Suprapubic skin (tissue), 4 donors: Measurements from ENCODE around the gene CMC1. TPM values are rescaled to one million over a fixed set of nuclear protein-coding genes. Genes with fewer than 3 reads are reported as not detected.

Source experiments
- DNase-seq, 2 donors: peaks; one replicate each; pipeline ENCODE4 v3.0.0-alpha.2; 2019; ENCODE audit warnings: low spot score in 2 of 2
- H3K27ac ChIP-seq: fragments of 200-600 bp; sonication (generic); one replicate; pipeline ENCODE4 v1.5.1; 2019
- H3K27me3 ChIP-seq: fragments of 200-600 bp; sonication (generic); one replicate; pipeline ENCODE4 v1.5.1; 2019
- H3K36me3 ChIP-seq: fragments of 200-600 bp; sonication (generic); one replicate; pipeline ENCODE4 v1.5.1; 2019
- H3K4me1 ChIP-seq: fragments of 200-600 bp; sonication (generic); one replicate; pipeline ENCODE4 v1.5.1; 2019
- H3K4me3 ChIP-seq: fragments of 200-600 bp; sonication (generic); one replicate; pipeline ENCODE4 v1.5.1; 2019; ENCODE audit warnings: mild to moderate bottlenecking
- H3K9me3 ChIP-seq: fragments of 200-600 bp; sonication (generic); one replicate; pipeline ENCODE4 v1.5.1; 2019
- EP300 ChIP-seq: sonication (generic); formaldehyde crosslinking; IDR thresholded peaks from one replicate; pipeline ENCODE4 v1.6.1; 2017; ENCODE audit warnings: antibody characterized with exemption
- POLR2A ChIP-seq, 2 donors: fragments of 450-650 bp; IDR thresholded peaks; one replicate each; pipeline ENCODE4 v1.6.1; 2017; ENCODE audit warnings: antibody characterized with exemption in 2 of 2, mild to moderate bottlenecking in 2 of 2, moderate library complexity in 2 of 2
- POLR2AphosphoS5 ChIP-seq, 3 donors: sonication (generic); formaldehyde crosslinking; IDR thresholded peaks; one replicate each; pipeline ENCODE4 v1.6.1; 2017; ENCODE audit warnings: antibody characterized with exemption in 3 of 3
- WGBS: methylation state at CpG from one replicate; pipeline ENCODE4 v1.1.5; 2018; 5-methylcytosine and 5-hydroxymethylcytosine counted together
- total RNA-seq, 4 donors: library from RNA; depleted of rRNA; stranded (reverse); fragments of >200 nt; gene quantifications; one replicate each; pipeline ENCODE4 v1.1.0, GENCODE V29; 2016
- TF ChIP-seq, protein P1 (sequence below), 2 donors: fragments of 200-600 bp in 1 of 2; fragments of 450-650 bp in 1 of 2; sonication (generic) in 1 of 2; IDR thresholded peaks; one replicate each; pipeline ENCODE4 v1.5.1; 2016 to 2019; ENCODE audit warnings: antibody characterized with exemption in 2 of 2, mild to moderate bottlenecking in 1 of 2, moderate library complexity in 1 of 2

Gene CMC1
- total RNA-seq, 4 donors from 2014 or later = 8.0 to 15.5 (median 10.3) TPM

GRCh38 chr3:28278918-28279317 is 37.5 kb downstream of the CMC1 start:
- H3K27me3 ChIP-seq = no peaks in the 10 kb centered on the region
- H3K4me3 ChIP-seq = no peak overlapping the region
- TF ChIP-seq EP300 (no peak), POLR2AphosphoS5 (IDR thresholded peaks at IDR 0.05) (no peak), POLR2A (IDR thresholded peaks at IDR 0.05) (no peak)
- TF ChIP-seq, protein P1, sequence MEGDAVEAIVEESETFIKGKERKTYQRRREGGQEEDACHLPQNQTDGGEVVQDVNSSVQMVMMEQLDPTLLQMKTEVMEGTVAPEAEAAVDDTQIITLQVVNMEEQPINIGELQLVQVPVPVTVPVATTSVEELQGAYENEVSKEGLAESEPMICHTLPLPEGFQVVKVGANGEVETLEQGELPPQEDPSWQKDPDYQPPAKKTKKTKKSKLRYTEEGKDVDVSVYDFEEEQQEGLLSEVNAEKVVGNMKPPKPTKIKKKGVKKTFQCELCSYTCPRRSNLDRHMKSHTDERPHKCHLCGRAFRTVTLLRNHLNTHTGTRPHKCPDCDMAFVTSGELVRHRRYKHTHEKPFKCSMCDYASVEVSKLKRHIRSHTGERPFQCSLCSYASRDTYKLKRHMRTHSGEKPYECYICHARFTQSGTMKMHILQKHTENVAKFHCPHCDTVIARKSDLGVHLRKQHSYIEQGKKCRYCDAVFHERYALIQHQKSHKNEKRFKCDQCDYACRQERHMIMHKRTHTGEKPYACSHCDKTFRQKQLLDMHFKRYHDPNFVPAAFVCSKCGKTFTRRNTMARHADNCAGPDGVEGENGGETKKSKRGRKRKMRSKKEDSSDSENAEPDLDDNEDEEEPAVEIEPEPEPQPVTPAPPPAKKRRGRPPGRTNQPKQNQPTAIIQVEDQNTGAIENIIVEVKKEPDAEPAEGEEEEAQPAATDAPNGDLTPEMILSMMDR (IDR thresholded peaks at IDR 0.05) = no peak
- H3K36me3 ChIP-seq = peaks cover 8% of the 10 kb centered on the region
- no peaks in the 10 kb centered on the region for H3K9me3 ChIP-seq
- no peak for DNase-seq
- WGBS = 87% methylated on average over 2 of the region's 2 CpGs
- H3K4me1 ChIP-seq = no peaks in the 10 kb centered on the region
- H3K27ac ChIP-seq = no peak overlapping the region

DNA sequence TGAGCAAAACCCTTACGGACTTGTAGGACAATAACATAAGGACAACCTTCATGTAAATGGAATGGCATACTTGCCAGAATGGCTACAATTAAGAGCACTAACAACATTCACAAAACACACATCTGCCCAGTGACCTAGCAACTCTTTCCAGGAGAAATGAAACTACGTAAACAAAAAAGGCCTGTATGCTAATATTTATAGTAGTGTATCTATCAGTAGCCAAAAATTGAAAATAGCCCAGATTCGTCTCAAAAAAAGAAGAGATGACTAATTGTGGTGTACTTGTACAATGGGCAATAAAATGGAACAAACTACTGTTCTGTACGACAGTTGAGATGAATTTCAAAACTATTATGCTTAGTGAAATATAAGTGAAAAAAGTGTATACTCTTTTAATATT is 38.4 kb downstream of the CMC1 start:
- Histone ChIP-seq H3K4me3 (no peak overlapping the region), H3K27me3 (no peaks in the 10 kb centered on the region), H3K36me3 (peaks cover 8% of the 10 kb centered on the region), H3K27ac (no peak overlapping the region), H3K4me1 (no peaks in the 10 kb centered on the region), H3K9me3 (no peaks in the 10 kb centered on the region)
- 49% methylated on average over 4 of the region's 4 CpGs for WGBS
- no peak for TF ChIP-seq POLR2A (IDR thresholded peaks at IDR 0.05)
- no peak for TF ChIP-seq POLR2AphosphoS5 (IDR thresholded peaks at IDR 0.05)
- TF ChIP-seq, protein P1 (IDR thresholded peaks at IDR 0.05) = no peak
- TF ChIP-seq EP300 = no peak
- DNase-seq = no peak

DNA sequence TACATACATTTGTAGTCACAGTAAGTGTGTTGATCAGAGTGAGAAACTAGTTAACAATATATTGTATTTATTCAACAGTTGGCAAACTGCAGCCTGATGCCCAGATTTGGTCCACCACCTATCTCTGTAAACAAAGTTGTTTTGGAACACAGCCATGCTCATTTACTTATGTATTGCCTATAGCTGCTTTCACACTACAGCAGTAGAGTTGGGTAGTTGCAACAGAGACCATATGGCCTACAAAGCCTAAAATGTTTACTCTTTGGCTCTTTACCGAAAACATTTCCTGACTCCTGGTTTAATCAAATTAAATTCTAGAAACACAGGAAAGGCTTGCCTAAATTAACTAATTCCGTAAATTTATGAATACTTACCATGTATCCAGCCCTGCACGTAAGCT is 39.4 kb downstream of the CMC1 start:
- no peak for TF ChIP-seq POLR2AphosphoS5 (IDR thresholded peaks at IDR 0.05)
- TF ChIP-seq EP300 = no peak
- TF ChIP-seq, protein P1 (IDR thresholded peaks at IDR 0.05) = no peak
- TF ChIP-seq POLR2A (IDR thresholded peaks at IDR 0.05) = no peak
- Histone ChIP-seq H3K27ac (no peak overlapping the region), H3K4me1 (no peaks in the 10 kb centered on the region), H3K27me3 (no peaks in the 10 kb centered on the region), H3K36me3 (peaks cover 2% of the 10 kb centered on the region), H3K9me3 (no peaks in the 10 kb centered on the region), H3K4me3 (no peak overlapping the region)
- DNase-seq = no peak
- WGBS = 91% methylated on average over 3 of the region's 3 CpGs

- Histone ChIP-seq H3K27me3 (no peaks in the 10 kb centered on the region), H3K27ac (no peak overlapping the region), H3K9me3 (no peaks in the 10 kb centered on the region), H3K4me1 (peaks cover 5% of the 10 kb centered on the region), H3K36me3 (peaks cover 7% of the 10 kb centered on the region), H3K4me3 (no peak overlapping the region)
- TF ChIP-seq POLR2AphosphoS5 (IDR thresholded peaks at IDR 0.05) = no peak
- TF ChIP-seq, protein P1 (IDR thresholded peaks at IDR 0.05) = peak; percentile 21 to 36
- DNase-seq = no peak
Observed at GRCh38 chr3:28286595-28286994, 45.2 kb downstream of the CMC1 start.

DNA sequence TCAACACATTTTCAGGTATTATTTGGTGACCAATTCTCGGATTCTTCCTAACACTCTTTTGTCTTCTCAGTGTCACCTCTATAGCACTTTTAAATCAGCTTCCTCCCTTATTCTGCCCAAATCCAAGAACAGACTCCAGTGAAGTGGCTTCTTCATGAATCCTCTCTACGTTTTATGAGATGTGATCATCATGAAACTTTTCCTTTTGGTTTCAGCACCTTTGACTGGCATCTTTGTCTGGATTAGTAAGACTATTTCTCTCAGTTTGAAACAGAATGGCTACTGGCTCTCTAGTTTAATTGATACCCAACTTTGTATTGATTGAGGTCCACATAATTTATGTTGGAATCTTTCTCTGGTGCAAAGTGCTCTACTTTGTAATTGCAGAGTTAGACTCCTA is 45.6 kb downstream of the CMC1 start:
- Histone ChIP-seq H3K4me1 (peaks cover 5% of the 10 kb centered on the region), H3K36me3 (peaks cover 7% of the 10 kb centered on the region)

More for the DNA sequence above, 45.6 kb downstream of the CMC1 start:
- WGBS = 70% methylated on average over 2 of the region's 2 CpGs
- no peak overlapping the region for H3K4me3 ChIP-seq
- H3K27ac ChIP-seq = no peak overlapping the region
- TF ChIP-seq EP300 = no peak
- no peak for TF ChIP-seq POLR2A (IDR thresholded peaks at IDR 0.05)
- TF ChIP-seq, protein P1 (IDR thresholded peaks at IDR 0.05) = no peak
- TF ChIP-seq POLR2AphosphoS5 (IDR thresholded peaks at IDR 0.05) = no peak
- no peaks in the 10 kb centered on the region for H3K27me3 ChIP-seq
- DNase-seq = no peak
- no peaks in the 10 kb centered on the region for H3K9me3 ChIP-seq
